ENCODE data around the gene ANO4.

DNA sequence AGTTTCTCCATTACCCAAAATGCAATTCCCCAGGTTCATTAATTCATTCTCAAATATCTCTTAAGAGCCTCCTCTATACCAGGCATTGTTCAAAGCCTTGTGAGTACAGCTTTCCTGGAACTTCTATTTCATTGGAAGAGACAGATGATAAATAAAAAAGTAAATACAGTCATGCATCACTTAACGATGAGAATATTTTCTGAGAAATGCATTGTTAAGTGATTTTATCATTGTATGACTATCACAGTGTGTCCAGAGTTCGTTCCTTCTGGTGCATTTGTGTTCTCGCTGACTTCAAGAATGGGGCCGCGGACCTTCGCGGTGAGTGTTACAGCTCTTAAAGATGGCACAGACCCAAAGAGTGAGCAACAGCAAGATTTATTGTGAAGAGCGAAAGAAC lies 66.0 kb downstream of the ANO4 start:
- TF ChIP-seq, protein P1, sequence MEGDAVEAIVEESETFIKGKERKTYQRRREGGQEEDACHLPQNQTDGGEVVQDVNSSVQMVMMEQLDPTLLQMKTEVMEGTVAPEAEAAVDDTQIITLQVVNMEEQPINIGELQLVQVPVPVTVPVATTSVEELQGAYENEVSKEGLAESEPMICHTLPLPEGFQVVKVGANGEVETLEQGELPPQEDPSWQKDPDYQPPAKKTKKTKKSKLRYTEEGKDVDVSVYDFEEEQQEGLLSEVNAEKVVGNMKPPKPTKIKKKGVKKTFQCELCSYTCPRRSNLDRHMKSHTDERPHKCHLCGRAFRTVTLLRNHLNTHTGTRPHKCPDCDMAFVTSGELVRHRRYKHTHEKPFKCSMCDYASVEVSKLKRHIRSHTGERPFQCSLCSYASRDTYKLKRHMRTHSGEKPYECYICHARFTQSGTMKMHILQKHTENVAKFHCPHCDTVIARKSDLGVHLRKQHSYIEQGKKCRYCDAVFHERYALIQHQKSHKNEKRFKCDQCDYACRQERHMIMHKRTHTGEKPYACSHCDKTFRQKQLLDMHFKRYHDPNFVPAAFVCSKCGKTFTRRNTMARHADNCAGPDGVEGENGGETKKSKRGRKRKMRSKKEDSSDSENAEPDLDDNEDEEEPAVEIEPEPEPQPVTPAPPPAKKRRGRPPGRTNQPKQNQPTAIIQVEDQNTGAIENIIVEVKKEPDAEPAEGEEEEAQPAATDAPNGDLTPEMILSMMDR (IDR thresholded peaks at IDR 0.05; ENCODE audit: borderline replicate concordance, extremely low read depth, low read length, poor library complexity, severe bottlenecking), result no peak
- TF ChIP-seq EZH2 (IDR thresholded peaks at IDR 0.05; ENCODE audit: borderline replicate concordance, low read depth, low read length, severe bottlenecking), result no peak
